ENCODE results near the gene RNF13. TPM values are rescaled to one million over a fixed set of nuclear protein-coding genes. Genes with fewer than 3 reads are reported as not detected.
"Not testable (repeated sequence)": the region's sequence is repeated elsewhere in the genome, so short reads cannot be mapped to it uniquely, and the experiment has no call there.

The RNF13 gene
- total RNA-seq, 2 experiments from 2014 or later: 30.4 to 32.8 TPM

GRCh38 chr3:149936812-149937230, 123.8 kb downstream of the RNF13 start:
- POLR2A ChIA-PET: no interaction called here
- CTCF ChIA-PET: interaction anchor here (1.2 to 1.8 kb wide), 3 partner anchors 34 to 559 kb away, joined by 3 to 10 read pairs (median 3); no protein-coding TSS in a partner anchor

- POLR2A ChIA-PET: not testable (repeated sequence)
- CTCF ChIA-PET: interaction anchor here (1.2 to 1.4 kb wide), 2 partner anchors 10 to 557 kb away, joined by 3 read pairs; no protein-coding TSS in a partner anchor
Measured at GRCh38 chr3:149938392-149939055, 125.5 kb downstream of the RNF13 start.

GRCh38 chr3:149941186-149941585, 128.2 kb downstream of the RNF13 start:
- POLR2A ChIA-PET: no interaction called here
- CTCF ChIA-PET: interaction anchor here (0.6 kb wide), 1 partner anchor 78 kb away, joined by 3 read pairs; no protein-coding TSS in a partner anchor

- POLR2A ChIA-PET: no interaction called here
- CTCF ChIA-PET: interaction anchor here (0.6 kb wide), 1 partner anchor 77 kb away, joined by 3 read pairs; no protein-coding TSS in a partner anchor
Measured at GRCh38 chr3:149941946-149942345, 128.9 kb downstream of the RNF13 start.

GRCh38 chr3:149942409-149942808, 129.4 kb downstream of the RNF13 start:
- POLR2A ChIA-PET: no interaction called here

GRCh38 chr3:149943966-149944365, 131.0 kb downstream of the RNF13 start:
- CTCF ChIA-PET: not testable (repeated sequence)

More at GRCh38 chr3:149942409-149942808, 129.4 kb downstream of the RNF13 start:
- CTCF ChIA-PET: no interaction called here

GRCh38 chr3:149947231-149947630, 134.2 kb downstream of the RNF13 start:
- POLR2A ChIA-PET: no interaction called here

More at GRCh38 chr3:149943966-149944365, 131.0 kb downstream of the RNF13 start:
- POLR2A ChIA-PET: not testable (repeated sequence)

GRCh38 chr3:149949181-149949580, 136.2 kb downstream of the RNF13 start:
- CTCF ChIA-PET: no interaction called here
- POLR2A ChIA-PET: no interaction called here

More at GRCh38 chr3:149947231-149947630, 134.2 kb downstream of the RNF13 start:
- CTCF ChIA-PET: no interaction called here

- ChIA-PET POLR2A (no interaction called here), CTCF (no interaction called here)
Measured at GRCh38 chr3:149954812-149955211, 141.8 kb downstream of the RNF13 start.

GRCh38 chr3:149955449-149955848, 142.4 kb downstream of the RNF13 start:
- ChIA-PET POLR2A (no interaction called here), CTCF (no interaction called here)

GRCh38 chr3:149957361-149958125, 144.5 kb downstream of the RNF13 start:
- ChIA-PET CTCF (interaction anchor here (0.6 to 1.3 kb wide), 2 partner anchors 9 to 292 kb away, joined by 3 read pairs; no protein-coding TSS in a partner anchor), POLR2A (interaction anchor here (1.4 kb wide), 1 partner anchor 12 kb away, joined by 4 read pairs; no protein-coding TSS in a partner anchor)

GRCh38 chr3:149958171-149958796, 145.3 kb downstream of the RNF13 start:
- POLR2A ChIA-PET: interaction anchor here (1.4 kb wide), 1 partner anchor 12 kb away, joined by 4 read pairs; no protein-coding TSS in a partner anchor
- CTCF ChIA-PET: no interaction called here

- ChIA-PET POLR2A (no interaction called here), CTCF (no interaction called here)
Measured at GRCh38 chr3:149959443-149959842, 146.4 kb downstream of the RNF13 start.

- CTCF ChIA-PET: interaction anchor here (0.9 kb wide), 1 partner anchor 221 kb away, joined by 4 read pairs; no protein-coding TSS in a partner anchor
- POLR2A ChIA-PET: no interaction called here
Measured at GRCh38 chr3:149963485-149963884, 150.5 kb downstream of the RNF13 start.

GRCh38 chr3:149964291-149964690, 151.3 kb downstream of the RNF13 start:
- CTCF ChIA-PET: interaction anchor here (2.5 kb wide), 1 partner anchor 220 kb away, joined by 9 read pairs; no protein-coding TSS in a partner anchor

GRCh38 chr3:149965278-149965677, 152.3 kb downstream of the RNF13 start:
- ChIA-PET CTCF (interaction anchor here (2.5 kb wide), 1 partner anchor 219 kb away, joined by 9 read pairs; no protein-coding TSS in a partner anchor), POLR2A (no interaction called here)

More at GRCh38 chr3:149964291-149964690, 151.3 kb downstream of the RNF13 start:
- POLR2A ChIA-PET: no interaction called here

GRCh38 chr3:149967086-149967685, 154.2 kb downstream of the RNF13 start:
- CTCF ChIA-PET: interaction anchor here (1.0 to 1.4 kb wide), 2 partner anchors 10 to 217 kb away, joined by 3 read pairs; no protein-coding TSS in a partner anchor
- POLR2A ChIA-PET: no interaction called here

GRCh38 chr3:149968216-149968615, 155.2 kb downstream of the RNF13 start:
- ChIA-PET POLR2A (no interaction called here), CTCF (interaction anchor here (0.6 kb wide), 2 partner anchors 216 to 252 kb away, joined by 3 read pairs; no protein-coding TSS in a partner anchor)

Measured in activated CD8-positive, alpha-beta memory T cell treated with anti-CD3 and anti-CD28 coated beads for 36 hours (primary cell).